HEK293 (cell line): ENCODE measurements around the gene ITPA.

ENCODE experiments used
- ZNF394 ChIP-seq: fragments of 450-650 bp; formaldehyde crosslinking; IDR thresholded peaks from 2 replicates; pipeline ENCODE4 v1.5.1; 2016; ENCODE audit warnings: missing biosample characterization, missing genetic modification characterization, mild to moderate bottlenecking, moderate library complexity, borderline replicate concordance
- ZNF423 ChIP-seq: fragments of 450-650 bp; formaldehyde crosslinking; IDR thresholded peaks from 2 replicates; pipeline ENCODE4 v1.5.1; 2016; ENCODE audit warnings: missing biosample characterization, missing genetic modification characterization
- TF ChIP-seq, protein P1 (sequence below): fragments of 450-650 bp; formaldehyde crosslinking; IDR thresholded peaks from 2 replicates; pipeline ENCODE4 v1.5.1; 2016; ENCODE audit warnings: missing biosample characterization, missing genetic modification characterization
- TF ChIP-seq, protein P2 (sequence below): fragments of 450-650 bp; formaldehyde crosslinking; IDR thresholded peaks from 2 replicates; pipeline ENCODE4 v1.5.1; 2017; ENCODE audit warnings: missing biosample characterization, missing genetic modification characterization

DNA sequence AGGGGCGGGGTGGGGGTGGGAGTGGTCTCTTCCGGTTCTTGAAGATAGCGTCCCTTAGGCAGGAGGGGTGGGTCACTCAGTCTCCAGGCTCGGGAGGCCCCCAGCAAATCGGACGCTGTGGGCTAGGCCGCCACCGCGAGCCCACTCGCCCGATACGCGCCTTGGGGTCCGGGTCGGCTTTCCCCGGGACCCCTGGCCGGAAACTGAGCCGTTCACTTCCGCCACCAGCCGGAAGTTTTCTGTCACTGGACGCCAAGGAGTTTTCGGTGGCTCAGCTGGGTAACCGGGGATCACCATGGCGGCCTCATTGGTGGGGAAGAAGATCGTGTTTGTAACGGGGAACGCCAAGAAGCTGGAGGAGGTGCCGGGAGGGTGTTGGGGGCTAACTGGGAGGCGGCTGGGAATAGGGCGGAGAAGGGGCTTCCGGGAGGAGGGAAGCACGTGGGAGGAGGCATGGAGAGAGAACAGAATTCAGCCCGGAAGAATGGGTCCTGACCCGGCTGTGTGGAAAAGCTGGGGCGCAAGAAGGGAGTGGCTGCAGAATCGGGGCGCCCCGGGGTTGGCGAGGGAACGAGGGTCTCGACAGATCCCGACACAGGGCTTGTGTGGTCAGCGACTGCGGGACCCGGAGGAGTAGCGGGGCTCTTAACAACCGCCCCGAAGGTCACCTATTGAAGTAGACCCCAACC, at the start of gene ITPA:
- TF ChIP-seq ZNF394 = no peak; the same call in 1 of the 2 replicates
- TF ChIP-seq, protein P1, sequence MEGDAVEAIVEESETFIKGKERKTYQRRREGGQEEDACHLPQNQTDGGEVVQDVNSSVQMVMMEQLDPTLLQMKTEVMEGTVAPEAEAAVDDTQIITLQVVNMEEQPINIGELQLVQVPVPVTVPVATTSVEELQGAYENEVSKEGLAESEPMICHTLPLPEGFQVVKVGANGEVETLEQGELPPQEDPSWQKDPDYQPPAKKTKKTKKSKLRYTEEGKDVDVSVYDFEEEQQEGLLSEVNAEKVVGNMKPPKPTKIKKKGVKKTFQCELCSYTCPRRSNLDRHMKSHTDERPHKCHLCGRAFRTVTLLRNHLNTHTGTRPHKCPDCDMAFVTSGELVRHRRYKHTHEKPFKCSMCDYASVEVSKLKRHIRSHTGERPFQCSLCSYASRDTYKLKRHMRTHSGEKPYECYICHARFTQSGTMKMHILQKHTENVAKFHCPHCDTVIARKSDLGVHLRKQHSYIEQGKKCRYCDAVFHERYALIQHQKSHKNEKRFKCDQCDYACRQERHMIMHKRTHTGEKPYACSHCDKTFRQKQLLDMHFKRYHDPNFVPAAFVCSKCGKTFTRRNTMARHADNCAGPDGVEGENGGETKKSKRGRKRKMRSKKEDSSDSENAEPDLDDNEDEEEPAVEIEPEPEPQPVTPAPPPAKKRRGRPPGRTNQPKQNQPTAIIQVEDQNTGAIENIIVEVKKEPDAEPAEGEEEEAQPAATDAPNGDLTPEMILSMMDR (tag by site-specific recombination) = no peak
- no peak for TF ChIP-seq ZNF423
- TF ChIP-seq, protein P2, sequence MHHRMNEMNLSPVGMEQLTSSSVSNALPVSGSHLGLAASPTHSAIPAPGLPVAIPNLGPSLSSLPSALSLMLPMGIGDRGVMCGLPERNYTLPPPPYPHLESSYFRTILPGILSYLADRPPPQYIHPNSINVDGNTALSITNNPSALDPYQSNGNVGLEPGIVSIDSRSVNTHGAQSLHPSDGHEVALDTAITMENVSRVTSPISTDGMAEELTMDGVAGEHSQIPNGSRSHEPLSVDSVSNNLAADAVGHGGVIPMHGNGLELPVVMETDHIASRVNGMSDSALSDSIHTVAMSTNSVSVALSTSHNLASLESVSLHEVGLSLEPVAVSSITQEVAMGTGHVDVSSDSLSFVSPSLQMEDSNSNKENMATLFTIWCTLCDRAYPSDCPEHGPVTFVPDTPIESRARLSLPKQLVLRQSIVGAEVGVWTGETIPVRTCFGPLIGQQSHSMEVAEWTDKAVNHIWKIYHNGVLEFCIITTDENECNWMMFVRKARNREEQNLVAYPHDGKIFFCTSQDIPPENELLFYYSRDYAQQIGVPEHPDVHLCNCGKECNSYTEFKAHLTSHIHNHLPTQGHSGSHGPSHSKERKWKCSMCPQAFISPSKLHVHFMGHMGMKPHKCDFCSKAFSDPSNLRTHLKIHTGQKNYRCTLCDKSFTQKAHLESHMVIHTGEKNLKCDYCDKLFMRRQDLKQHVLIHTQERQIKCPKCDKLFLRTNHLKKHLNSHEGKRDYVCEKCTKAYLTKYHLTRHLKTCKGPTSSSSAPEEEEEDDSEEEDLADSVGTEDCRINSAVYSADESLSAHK (tag by site-specific recombination) = no peak
